HG03571 (cell line): ENCODE data around the gene MAPKAPK2.

ENCODE experiments used
- ATAC-seq: cut with Tn5 transposase; IDR thresholded peaks from one replicate; pipeline ENCODE4 v1.9.1; 2021; ENCODE audit not compliant: unreplicated experiment

MAPKAPK2 gene

DNA sequence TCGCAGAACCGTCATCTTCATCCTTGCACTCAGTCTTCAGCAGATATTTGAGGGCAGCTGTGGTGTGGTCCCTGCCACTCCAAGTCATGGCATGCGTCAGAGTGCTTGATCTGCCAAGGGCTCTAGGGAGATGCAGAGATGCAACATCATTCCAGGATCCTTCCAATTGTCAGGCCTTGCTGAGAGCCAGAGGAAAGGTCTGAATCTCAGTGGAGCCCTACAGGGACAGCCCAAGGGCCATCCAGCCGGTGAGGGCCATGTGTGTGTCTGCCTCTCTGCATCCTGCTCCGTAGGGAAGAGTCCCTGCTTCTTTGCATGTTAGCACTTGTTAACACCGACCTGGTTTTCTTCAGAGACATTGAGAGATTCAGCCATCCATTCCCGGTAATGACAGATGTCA, 17.6 kb downstream of the MAPKAPK2 start:
- no peak for ATAC-seq

DNA sequence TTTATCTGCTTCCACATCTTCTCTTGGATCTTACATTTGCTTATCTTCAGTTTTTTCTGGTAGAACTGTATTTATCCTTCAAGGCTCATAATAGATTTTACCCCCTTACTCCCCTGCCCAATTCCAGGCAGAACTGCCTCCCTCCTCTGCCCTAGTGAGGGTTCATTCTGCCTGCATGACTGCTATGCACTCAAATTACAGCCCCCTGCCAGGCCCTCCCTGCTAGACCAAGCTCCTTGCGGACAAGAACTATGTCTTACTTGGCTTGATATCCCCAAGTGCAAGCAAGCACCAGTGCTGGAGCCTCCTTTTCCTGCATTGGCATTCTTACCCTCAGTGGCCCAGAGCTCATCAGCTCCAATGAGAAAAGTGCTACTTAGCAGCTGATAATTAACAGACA, 18.1 kb downstream of the MAPKAPK2 start:
- ATAC-seq = no peak

DNA sequence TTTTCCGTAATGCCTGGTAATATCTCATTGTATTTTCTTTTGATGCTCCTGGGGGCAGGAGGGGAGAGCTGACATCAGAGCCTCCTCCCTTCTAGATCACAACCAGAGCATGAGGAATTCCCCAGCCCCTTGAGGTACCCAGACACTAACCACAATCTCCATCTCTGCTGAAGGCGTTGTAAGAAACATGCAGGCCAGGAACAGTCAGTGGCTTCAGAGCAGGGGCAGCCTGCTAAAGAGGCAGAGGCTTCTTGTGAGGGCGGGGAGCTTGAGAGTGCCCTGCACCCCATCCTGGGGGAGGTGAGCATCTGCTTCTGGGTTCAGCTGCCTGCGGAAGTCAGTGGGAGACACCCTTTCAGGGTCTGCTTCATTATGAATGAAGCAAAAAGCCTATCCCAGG, 19.0 kb downstream of the MAPKAPK2 start:
- ATAC-seq = peak; percentile 56

DNA sequence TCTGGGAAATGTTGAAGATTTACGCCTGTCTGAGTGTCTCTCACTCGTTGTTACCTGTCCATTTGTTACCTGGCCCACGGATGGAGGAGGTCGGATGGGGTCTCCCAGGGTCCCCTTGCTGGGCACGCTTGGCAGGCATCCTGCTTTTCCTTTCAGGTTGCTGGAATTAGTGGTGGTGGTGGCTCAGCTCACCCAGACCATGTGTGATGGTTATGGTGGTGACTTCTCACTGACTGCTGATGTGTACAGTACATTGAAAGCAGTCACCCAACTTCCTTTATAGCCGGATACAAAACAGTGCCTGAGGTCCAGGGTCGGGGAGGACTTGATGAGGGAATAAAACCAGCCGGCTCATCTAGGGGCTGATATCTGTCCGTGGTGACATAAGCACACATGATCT, 19.5 kb downstream of the MAPKAPK2 start:
- ATAC-seq = no peak

DNA sequence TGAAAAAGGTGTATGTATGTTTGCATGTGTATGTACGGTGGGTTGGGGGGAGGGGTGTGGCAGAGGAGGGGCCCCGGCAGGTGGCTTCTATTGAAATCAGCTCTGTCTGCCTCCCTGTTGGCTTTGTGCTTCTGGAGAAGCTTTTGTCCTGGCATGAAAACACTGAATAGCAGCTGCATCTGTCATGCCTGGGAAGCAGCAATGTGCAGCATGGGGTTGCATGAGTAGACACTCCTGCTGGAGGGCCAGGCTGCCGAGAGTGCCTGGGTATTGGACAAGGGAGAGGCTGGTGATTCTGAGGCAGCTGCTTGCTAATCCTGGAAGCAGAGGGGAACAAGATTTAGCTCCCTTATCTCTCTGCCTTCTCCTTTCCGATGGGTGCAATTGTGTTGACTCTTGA, 20.5 kb downstream of the MAPKAPK2 start:
- no peak for ATAC-seq

DNA sequence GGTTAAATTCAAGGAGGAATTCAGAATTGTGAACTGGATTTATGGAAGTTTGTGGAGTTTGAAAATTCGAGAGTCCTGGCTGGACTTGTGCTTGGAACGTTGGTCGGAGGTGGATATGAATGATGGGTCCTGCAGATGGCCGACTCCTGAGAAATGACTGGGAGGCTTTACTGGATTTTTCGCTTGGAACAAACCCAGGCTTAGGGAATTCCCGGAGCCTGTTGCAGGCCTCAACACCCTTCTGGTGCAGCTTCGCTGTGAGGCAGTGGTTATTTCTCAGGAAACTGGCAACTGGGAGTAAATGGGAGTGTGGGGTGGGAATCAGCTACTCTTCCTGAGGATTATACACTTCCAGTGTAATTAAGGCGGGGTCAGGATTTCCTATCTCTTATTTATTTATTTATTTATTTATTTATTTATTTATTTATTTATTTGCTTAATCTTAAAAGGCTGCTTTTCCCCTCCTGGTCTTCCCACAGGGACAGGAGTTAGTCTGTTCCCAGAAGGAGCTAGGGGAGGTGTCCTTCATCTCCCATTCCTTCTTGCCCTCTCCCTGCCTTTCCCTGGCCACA, 21.1 kb downstream of the MAPKAPK2 start:
- ATAC-seq = no peak

DNA sequence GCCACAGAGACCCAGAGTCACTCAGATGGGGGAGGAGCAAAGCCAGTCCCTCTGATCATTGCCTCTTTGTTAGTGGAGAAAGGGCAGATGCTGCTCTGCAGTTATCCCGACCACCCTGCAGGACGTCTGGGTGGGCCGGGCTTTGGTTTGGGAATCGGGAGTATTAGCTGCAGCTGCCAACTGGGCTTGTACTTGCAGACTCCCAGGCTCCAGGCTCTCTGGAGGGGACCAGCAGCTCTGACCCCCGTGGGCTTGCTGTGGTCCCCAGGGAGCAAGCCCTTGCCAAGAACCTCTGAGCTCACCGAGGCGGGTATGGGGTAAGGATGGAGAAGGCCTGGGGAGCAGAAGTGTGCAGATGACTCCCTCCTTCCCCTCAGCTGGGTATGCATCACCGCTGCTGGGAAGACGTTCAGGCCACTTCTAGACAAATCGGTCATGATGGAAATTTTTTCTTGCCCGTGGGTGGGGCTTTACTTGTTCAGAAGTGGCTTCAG, 21.6 kb downstream of the MAPKAPK2 start:
- ATAC-seq = no peak

DNA sequence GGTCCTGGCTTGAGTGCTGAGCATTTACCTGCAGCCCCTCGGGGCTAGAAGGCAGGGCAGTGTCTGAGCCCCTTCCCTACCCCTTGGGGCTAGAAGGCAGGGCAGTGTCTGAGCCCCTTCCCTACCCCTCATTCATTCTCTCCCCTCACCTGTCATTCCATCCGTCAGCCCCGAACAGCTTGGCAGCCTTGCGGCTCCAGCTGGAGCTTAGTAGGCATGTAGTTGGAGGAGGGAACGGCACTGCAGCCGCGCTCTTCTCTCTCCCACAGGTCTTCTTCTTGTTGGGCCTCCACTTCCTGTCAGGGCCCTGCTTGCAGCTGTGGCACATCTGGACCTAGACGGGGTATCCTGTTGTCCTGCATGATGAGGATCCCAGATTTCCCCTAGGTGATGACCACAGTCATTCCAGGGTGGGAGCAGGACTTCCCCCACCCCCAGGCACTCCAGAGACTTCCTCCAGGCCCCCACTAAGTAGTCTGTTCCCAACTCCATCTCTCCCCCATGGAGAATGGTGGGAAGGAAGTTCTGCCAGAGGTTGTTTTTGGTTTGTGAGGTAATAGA, 22.2 kb downstream of the MAPKAPK2 start:
- ATAC-seq = no peak

DNA sequence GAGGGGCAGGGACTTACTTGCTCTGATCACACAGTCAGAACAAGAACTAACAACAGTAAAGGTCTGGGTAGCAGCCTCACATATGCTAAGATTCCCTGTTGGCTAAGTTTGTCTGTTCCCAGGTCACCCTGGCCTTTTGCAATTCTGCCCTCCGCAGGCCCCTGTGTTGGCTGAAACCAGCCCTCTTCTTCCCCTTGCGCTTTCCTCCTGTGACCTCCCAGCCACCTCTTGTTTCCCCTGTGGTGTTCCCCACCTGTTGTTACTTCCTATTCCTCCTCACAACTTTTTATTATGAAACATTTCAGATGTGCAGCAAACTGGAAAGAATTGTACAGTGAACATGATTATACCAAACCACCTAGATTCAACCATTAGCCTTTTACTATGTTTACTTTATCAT, 23.4 kb downstream of the MAPKAPK2 start:
- ATAC-seq = no peak

DNA sequence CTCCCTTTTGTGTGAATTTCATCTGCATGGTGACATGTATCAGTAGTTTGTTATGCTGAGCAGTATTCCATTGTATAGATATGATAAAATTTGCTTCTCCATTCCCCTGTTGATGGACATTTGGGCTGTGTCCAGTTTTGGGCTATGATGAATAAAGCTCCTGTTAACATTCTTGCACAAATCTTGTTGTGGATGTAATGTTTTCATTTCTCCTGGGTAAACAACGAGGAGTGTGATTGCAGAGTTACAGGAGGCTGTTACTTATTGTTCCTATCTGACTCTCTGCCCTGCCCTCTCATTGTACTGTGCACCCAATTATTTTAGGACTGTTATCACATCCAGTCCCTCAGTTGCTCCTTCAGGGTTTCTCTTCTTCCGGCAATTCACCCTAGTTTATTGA, 24.2 kb downstream of the MAPKAPK2 start:
- no peak for ATAC-seq

DNA sequence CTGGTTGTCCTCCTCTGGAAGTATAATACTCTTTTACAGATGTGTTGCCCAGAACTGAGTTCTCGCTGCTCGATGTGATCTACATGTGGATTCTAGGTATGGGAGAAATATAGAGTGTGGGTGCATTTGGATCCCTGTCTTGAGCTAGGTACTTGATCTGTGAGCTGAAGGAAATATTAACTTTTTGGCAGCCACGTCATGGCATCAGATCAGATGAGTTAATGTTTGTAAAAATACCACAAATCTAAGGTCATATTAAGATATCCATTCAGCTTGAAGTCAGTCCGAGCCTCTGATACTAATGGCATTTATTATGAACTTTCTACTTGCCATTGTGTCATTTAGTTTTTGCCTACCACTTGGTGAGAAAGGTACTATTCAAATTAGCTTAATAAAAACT, 24.6 kb downstream of the MAPKAPK2 start:
- ATAC-seq = no peak

DNA sequence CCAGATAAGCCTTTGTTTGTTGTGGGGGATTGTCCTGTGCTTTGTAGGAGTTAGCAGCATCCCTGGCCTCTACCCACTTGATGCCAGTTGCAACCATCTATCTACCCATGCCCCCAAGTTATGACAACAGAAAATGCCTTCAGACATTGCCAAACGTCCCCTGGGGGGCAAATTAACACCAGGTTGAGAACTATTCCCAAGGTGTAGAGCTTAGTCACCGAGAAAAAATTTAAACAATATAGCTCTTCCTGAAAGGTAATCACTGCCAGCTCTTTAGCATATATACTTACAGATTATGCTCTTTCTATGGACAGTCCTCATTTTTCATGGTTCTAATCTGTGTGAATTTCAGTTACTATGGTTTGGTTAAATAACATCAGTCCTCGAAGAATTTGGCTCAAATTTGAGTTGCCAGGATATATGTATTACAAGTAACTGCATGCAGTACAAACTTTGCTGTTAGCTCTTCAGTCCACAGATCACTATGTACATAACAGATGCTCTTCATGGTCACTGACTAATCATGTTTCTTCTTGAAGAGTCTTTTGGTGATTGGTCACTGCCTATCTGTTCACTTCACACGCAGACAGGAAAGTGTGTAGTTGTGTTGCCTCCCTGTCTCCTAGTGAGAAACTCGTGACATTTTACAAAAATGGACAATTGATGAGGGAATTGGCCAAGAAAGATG, 25.2 kb downstream of the MAPKAPK2 start:
- no peak for ATAC-seq

DNA sequence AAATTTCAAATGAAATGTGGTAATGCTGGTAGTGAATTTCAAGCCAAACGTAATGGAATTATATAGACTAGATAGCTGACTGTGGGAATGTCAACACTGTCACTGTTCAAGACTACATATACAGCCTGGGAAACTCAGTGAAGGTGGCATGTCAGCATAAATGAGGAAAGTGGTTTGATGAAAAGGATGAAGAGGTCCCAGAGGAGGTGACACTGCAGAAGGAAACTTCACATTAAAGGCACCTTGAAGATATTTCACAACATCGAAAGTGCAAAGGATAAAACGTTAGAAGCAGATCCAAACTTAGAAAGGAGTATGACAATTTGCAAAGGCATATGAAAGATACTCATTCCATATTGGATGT, 25.7 kb downstream of the MAPKAPK2 start:
- ATAC-seq = no peak

DNA sequence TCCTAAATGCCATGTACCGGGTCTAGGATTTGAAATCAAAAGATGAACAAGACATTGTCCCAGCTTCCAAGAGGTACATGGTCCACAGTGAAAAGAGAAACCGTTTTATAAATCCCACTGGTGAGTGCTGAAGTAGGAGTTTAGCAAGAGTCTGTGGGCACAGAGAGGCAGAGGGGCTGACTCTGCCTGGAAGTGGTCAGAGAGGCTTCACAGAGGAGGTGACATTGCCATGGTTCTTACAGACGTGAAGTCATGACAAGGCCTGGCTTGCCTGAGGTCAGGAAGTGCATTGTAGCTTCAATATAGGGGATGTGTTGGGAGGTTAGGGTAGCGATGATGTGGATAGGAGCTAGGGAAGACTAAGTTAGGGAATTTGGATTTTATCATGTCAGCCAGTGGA, 28.4 kb downstream of the MAPKAPK2 start:
- ATAC-seq = no peak

DNA sequence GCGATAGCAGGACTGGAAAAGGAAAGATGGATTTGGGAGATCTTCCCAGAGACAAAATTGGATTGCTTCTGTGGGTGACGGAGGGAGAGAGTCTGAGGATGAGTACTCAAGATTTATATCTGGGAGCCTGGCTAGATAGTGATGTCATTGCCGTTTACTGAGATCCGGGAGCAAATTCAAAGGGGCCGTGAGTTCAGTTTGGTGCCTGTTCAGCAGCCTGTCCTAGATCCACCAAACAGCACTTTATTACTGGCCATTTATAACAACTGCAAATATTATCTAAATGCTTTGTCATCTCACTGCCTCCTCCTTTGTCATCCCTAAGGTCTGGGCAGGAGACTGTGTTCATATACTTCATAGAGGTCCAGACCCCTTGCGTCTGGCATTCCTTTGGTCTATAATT, 29.2 kb downstream of the MAPKAPK2 start:
- ATAC-seq = no peak

DNA sequence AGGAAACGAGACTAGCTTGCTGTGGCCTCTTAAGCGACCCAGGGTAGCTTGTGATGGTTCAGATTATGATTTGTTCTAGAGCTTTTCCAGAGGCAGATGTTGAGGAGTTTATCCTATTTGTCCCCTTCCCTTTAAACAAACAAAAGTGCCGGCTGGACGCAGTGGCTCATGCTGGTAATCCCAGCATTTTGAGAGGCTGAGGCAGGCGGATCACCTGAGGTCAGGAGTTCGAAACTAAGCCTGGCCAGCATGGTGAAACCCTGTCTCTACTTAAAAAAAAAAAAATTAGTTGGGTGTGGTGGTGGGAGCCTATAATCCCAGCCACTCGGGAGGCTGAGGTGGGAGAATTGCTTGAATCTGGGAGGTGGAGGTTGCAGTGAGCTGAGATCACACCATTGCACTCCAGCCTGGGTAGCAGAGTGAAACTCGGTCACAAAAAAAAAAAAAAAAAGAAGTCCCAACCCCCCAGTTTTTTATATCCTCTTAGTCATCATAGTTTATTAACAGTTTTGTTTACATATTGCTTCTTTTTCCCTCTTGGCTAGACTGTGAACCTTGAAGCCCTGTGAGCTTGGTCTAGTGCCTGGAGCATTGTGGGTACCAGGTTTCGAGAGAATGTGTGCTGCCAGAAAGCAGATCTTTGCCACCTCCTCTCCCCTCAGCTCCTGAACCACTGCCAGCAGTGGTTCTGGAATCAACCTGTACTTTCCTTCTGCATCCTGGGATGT, 29.8 kb downstream of the MAPKAPK2 start:
- no peak for ATAC-seq

DNA sequence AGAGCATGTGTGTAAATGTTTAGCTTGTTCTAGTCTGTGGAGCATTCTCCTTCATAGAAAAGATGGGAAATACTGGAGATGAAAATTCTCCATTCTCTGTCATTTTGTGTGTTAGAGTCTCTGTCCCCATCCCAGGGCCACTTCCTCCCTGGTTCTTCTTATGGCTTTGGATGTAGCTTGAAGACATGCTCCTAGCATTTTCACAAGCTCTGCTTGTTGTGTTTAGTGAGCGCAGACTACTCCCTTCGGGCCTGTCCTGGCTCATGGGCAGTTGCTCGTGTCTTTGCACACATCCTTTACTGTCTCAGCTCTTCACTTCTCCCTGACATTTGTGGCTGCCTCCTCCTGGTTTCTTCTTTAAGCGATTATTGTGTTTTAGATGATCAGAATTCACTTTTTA, 30.4 kb downstream of the MAPKAPK2 start:
- ATAC-seq = no peak

DNA sequence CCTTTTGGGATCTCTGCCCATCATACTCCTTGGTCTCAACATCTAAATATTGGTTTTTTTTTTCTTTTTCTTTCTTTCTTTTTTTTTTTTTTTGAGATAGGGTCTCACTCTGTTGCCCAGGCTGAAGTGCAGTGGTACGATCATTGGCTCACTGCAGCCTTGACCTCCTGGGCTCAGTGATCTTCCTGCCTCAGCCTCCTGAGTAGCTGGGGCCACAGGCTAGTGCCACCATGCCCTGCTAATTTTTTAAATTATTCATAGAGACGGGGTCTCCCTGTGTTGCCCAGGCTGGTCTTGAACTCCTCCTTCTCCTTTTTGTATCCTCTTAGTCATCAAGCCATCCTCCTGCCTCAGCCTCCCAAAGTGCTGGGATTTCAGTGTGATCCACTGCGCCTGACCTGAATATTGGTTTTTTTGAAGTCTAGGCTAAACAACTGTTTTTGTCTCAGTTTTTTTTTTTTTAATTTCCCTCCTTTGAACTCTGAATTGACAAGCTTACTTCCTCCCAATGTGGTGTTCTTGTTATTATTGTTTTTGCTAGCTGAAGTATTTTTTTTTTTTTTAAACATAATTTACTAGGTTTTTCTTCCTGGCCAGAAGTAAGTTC, 30.9 kb downstream of the MAPKAPK2 start:
- no peak for ATAC-seq

DNA sequence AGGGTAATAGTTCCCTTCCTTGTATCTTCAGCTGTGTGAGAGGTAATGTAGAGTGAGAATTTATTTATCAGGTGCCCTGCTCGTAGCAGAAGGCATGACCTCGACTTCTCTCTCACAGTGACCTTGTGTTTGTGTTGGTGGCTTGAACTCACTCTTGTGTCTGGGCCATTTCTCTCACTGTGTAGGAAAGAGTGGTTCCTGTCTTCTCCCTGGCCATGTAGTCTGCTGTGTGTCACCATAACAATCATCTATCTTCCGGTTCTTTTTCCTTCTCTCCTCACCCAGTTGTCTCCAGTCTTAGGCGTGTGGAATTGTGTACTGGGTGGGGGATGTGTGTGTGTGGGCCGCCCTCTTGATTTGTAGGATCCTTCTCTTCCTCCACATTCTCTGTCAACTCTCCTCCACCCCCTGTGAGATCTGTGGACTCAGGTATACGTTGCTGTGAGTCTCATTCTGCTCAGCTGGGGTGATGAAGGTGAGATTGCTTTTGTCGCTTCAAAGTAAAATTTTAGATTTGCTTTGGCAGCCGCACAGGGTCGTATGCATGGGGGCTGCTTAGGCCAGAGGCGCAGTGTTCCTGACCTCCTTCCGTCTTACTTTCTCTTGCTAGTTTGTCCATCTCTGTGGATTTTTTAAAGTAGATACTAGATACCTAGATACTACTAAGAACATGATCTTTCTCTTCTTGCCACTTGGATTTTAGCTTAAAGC, 31.6 kb downstream of the MAPKAPK2 start:
- no peak for ATAC-seq

DNA sequence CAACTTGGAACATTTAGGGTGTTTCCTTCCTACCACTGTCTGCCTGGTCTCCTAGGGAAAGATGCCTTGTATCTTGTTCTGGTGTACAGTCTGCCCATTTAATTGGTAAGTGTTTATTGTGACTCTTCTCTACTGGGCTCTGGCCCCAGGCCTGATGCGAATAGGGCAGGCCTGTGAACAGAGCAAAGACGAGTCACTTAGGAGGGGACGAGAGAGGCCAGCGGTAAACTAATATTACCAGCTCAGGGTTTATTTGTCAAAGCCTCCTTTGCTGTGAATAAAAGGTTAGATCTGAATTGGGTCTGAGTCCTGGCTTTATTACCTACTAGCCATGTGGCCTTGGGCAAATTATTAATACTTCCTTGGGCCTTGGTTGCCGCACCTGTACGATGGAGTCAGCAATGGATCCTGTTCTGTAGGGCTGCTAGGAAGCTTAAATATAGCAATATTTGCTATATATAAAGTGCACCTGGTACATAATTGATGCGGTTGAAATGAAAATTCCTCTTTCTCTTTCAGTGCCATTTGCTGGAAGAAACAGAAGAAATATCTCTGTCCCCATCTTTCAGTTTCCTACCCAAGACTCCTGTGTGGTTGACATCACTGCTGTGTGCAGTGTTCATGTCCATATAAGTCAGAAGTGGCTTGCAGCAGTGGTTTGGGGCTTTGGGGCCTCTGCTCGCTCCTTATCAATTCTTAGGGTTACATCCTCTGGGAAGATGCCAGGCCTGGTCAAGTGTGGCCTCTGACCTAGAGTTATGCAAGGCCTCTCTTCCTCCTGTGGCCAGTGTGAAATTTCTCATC, 32.4 kb downstream of the MAPKAPK2 start:
- peak; percentile 63 for ATAC-seq
